ENCODE measurements around the gene ZDHHC14.

GRCh38 chr6:157652601-157653363 lies 271.8 kb downstream of the ZDHHC14 start:
- no peak for TF ChIP-seq TCF12 (IDR thresholded peaks at IDR 0.05; ENCODE audit: low read depth)
- no peak for TF ChIP-seq FOXM1 (IDR thresholded peaks at IDR 0.05; ENCODE audit: borderline replicate concordance, low read depth)
- no peak for TF ChIP-seq TAF1 (IDR thresholded peaks at IDR 0.05; ENCODE audit: low read depth)
- TF ChIP-seq EP300 (IDR thresholded peaks at IDR 0.05; ENCODE audit: borderline replicate concordance) = no peak
- TF ChIP-seq MAX (IDR thresholded peaks at IDR 0.05) = no peak
- TF ChIP-seq, protein P1, sequence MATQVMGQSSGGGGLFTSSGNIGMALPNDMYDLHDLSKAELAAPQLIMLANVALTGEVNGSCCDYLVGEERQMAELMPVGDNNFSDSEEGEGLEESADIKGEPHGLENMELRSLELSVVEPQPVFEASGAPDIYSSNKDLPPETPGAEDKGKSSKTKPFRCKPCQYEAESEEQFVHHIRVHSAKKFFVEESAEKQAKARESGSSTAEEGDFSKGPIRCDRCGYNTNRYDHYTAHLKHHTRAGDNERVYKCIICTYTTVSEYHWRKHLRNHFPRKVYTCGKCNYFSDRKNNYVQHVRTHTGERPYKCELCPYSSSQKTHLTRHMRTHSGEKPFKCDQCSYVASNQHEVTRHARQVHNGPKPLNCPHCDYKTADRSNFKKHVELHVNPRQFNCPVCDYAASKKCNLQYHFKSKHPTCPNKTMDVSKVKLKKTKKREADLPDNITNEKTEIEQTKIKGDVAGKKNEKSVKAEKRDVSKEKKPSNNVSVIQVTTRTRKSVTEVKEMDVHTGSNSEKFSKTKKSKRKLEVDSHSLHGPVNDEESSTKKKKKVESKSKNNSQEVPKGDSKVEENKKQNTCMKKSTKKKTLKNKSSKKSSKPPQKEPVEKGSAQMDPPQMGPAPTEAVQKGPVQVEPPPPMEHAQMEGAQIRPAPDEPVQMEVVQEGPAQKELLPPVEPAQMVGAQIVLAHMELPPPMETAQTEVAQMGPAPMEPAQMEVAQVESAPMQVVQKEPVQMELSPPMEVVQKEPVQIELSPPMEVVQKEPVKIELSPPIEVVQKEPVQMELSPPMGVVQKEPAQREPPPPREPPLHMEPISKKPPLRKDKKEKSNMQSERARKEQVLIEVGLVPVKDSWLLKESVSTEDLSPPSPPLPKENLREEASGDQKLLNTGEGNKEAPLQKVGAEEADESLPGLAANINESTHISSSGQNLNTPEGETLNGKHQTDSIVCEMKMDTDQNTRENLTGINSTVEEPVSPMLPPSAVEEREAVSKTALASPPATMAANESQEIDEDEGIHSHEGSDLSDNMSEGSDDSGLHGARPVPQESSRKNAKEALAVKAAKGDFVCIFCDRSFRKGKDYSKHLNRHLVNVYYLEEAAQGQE (IDR thresholded peaks at IDR 0.05; ENCODE audit: low read depth) = no peak
- no peak for TF ChIP-seq CREB1 (IDR thresholded peaks at IDR 0.05; ENCODE audit: low read depth)
- no peak for TF ChIP-seq EGR1 (IDR thresholded peaks at IDR 0.05)
- no peak for TF ChIP-seq CEBPB (IDR thresholded peaks at IDR 0.05)
- TF ChIP-seq RAD21 (IDR thresholded peaks at IDR 0.05; ENCODE audit: low read depth) = no peak
- TF ChIP-seq USF1 (IDR thresholded peaks at IDR 0.05) = no peak
